HEK293 (cell line): ENCODE measurements around the gene GDAP2.

Experiments used
- CTCF ChIA-PET: fragments of 350-600 bp; formaldehyde crosslinking; extraction: SDS; loops from one replicate; lab custom pipeline; 2021; ENCODE audit warnings: antibody characterized with exemption; lab: Yijun Ruan, JAX
- POLR2A ChIA-PET: fragments of 300-600 bp; formaldehyde crosslinking; extraction: SDS; loops from one replicate; lab custom pipeline; 2020; ENCODE audit warnings: antibody characterized with exemption, inconsistent platforms; lab: Yijun Ruan, JAX
- H3K27ac ChIP-seq: fragments of 200-500 bp; sonication (Bioruptor generic); 2 replicates; pipeline ENCODE4 v1.5.1; 2014; ENCODE audit warnings: low read depth, low read length, control low read depth, inconsistent platforms; ENCODE audit errors: extremely low read depth
- H3K36me3 ChIP-seq, 2 experiments: fragments of 200-500 bp in 1 of 2; sonication (Bioruptor generic) in 1 of 2; 1 replicate in 1 of 2; 2 replicates in 1 of 2; pipeline ENCODE4 v1.5.1; 2014 to 2017; ENCODE audit warnings: inconsistent platforms in 2 of 2, low read length in 2 of 2; ENCODE audit not compliant: control insufficient read depth in 2 of 2, insufficient read depth in 1 of 2
- H3K4me1 ChIP-seq: fragments of 200-500 bp; sonication (Bioruptor generic); 2 replicates; pipeline ENCODE4 v1.5.1; 2014; ENCODE audit warnings: mild to moderate bottlenecking, low read length, inconsistent platforms; ENCODE audit not compliant: control insufficient read depth, insufficient read depth
- H3K4me3 ChIP-seq: 2 replicates; pipeline ENCODE4 v1.5.1; 2011; ENCODE audit warnings: low read depth, mild to moderate bottlenecking, control low read depth, low read length, moderate library complexity
- H3K9me3 ChIP-seq: fragments of 200-500 bp; sonication (Bioruptor generic); 2 replicates; pipeline ENCODE4 v1.5.1; 2014; ENCODE audit warnings: low read depth, low read length, inconsistent platforms; ENCODE audit not compliant: control insufficient read depth, insufficient read depth
- EGR2 ChIP-seq: fragments of 450-650 bp; formaldehyde crosslinking; IDR thresholded peaks from 2 replicates; pipeline ENCODE4 v1.5.1; 2016; ENCODE audit warnings: low read depth, missing biosample characterization, missing genetic modification characterization
- KLF16 ChIP-seq: fragments of 450-650 bp; formaldehyde crosslinking; IDR thresholded peaks from 2 replicates; pipeline ENCODE4 v1.5.1; 2017; ENCODE audit warnings: missing biosample characterization, missing genetic modification characterization
- SCRT2 ChIP-seq: fragments of 450-650 bp; formaldehyde crosslinking; IDR thresholded peaks from 2 replicates; pipeline ENCODE4 v1.5.1; 2016; ENCODE audit warnings: missing biosample characterization, missing genetic modification characterization
- ZFHX2 ChIP-seq: fragments of 450-650 bp; formaldehyde crosslinking; conservative IDR thresholded peaks from 2 replicates; pipeline ENCODE4 v1.5.1; 2016; ENCODE audit warnings: missing biosample characterization, missing genetic modification characterization
- ZFP37 ChIP-seq: fragments of 450-650 bp; formaldehyde crosslinking; IDR thresholded peaks from 2 replicates; pipeline ENCODE4 v1.5.1; 2016; ENCODE audit warnings: missing biosample characterization, missing genetic modification characterization
- ZNF239 ChIP-seq: fragments of 450-650 bp; formaldehyde crosslinking; IDR thresholded peaks from 2 replicates; pipeline ENCODE4 v1.5.1; 2016; ENCODE audit warnings: missing biosample characterization, missing genetic modification characterization

GDAP2 gene

GRCh38 chr1:117817629-117818028, 111.8 kb downstream of the GDAP2 start:
- Histone ChIP-seq H3K36me3 (no peaks in the 10 kb centered on the region), H3K9me3 (no peaks in the 10 kb centered on the region), H3K27ac (no peak overlapping the region), H3K4me1 (no peaks in the 10 kb centered on the region), H3K4me3 (no peak overlapping the region)
- CTCF ChIA-PET, result no interaction called here
- POLR2A ChIA-PET, result no interaction called here
- no peak for TF ChIP-seq KLF16 (tag by site-specific recombination)
- peak; percentile 54 for TF ChIP-seq SCRT2 (tag by site-specific recombination)

GRCh38 chr1:117815926-117816325, 113.5 kb downstream of the GDAP2 start:
- H3K4me1 ChIP-seq, result no peaks in the 10 kb centered on the region
- no peak overlapping the region for H3K27ac ChIP-seq
- no peaks in the 10 kb centered on the region for H3K36me3 ChIP-seq
- TF ChIP-seq ZFP37 (tag by site-specific recombination), result no peak
- POLR2A ChIA-PET, result no interaction called here
- no peaks in the 10 kb centered on the region for H3K9me3 ChIP-seq
- no peak overlapping the region for H3K4me3 ChIP-seq
- CTCF ChIA-PET, result interaction anchor here (0.6 to 1.6 kb wide), 2 partner anchors 60 to 653 kb away, joined by 3 read pairs; no protein-coding TSS in a partner anchor

DNA sequence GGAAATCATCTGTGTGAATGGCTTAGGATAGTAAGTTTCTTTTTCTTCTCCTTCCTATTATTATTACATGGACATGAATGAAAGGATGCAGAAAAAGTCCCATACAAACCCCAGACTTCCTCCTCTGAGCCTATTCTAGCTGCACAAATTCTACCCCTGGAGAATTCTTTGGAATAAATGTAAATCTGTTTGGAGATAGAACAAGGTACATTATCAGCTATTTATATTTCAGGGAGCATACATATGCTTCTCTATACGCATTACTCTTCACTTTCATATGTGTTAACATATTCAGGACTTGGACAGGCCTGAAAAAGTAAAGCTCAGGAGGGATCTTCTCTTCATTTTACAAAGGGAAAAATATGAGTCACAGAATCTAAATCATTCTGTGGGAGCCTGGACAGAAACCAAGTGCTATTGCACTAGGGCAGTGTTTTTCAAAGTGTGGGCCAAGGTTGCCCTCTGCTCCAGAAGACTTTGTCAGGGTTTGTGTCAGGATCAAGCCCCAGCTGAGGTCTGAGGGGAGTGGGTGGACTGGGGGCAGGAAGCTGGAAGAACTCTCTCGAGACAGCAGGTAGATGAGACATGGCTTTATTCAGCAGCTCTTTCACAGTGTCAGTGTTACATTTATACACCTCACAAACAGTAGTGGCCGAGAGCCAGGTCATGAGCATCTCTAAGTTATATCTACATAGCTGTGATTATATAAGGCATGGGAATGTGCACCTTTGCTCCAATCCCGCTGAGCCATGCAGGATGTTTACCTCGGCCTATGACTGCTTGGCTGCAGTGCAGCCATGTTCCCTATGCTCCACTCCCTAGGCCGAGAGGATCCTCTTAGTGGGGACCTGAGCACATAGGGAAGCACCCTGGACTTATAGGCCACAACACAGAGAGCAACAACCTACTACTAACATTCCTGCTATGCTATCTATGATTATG, 114.3 kb downstream of the GDAP2 start:
- Histone ChIP-seq H3K36me3 (no peaks in the 10 kb centered on the region), H3K4me1 (no peaks in the 10 kb centered on the region), H3K4me3 (no peak overlapping the region), H3K27ac (no peak overlapping the region), H3K9me3 (no peaks in the 10 kb centered on the region)
- ChIA-PET CTCF (interaction anchor here (0.6 to 1.6 kb wide), 2 partner anchors 59 to 654 kb away, joined by 3 read pairs; no protein-coding TSS in a partner anchor), POLR2A (no interaction called here)
- TF ChIP-seq ZNF239 (no peak), ZFHX2 (tag by site-specific recombination) (peak; percentile 33), EGR2 (peak; percentile 13; the same call in 1 of the 2 replicates)
